Upper lobe of left lung (tissue), 6 donors: ENCODE data around the gene AGAP1. TPM values are rescaled to one million over a fixed set of nuclear protein-coding genes. Genes with fewer than 3 reads are reported as not detected.

Experiments
- ATAC-seq, 2 donors: fragments of 200-7000 bp; cut with Tn5 transposase; one replicate each; pipeline ENCODE4 v1.9.1; 2022; ENCODE audit warnings: mild to moderate bottlenecking in 2 of 2, moderate library complexity in 2 of 2; ENCODE audit not compliant: low FRiP score in 2 of 2
- DNase-seq, 2 donors: peaks; one replicate each; pipeline ENCODE4 v3.0.0-alpha.2; 2019 to 2020
- H3K27ac ChIP-seq, 4 donors: fragments of 200-600 bp; sonication (generic); one replicate each; pipeline ENCODE4 v1.5.1; 2016 to 2019
- H3K27me3 ChIP-seq, 4 donors: fragments of 200-600 bp; sonication (generic); one replicate each; pipeline ENCODE4 v1.5.1; 2017 to 2019
- H3K36me3 ChIP-seq, 4 donors: fragments of 200-600 bp; sonication (generic); one replicate each; pipeline ENCODE4 v1.5.1; 2016 to 2019
- H3K4me1 ChIP-seq, 4 donors: fragments of 200-600 bp; sonication (generic); one replicate each; pipeline ENCODE4 v1.5.1; 2018 to 2019
- H3K4me3 ChIP-seq, 4 donors: fragments of 200-600 bp; sonication (generic); one replicate each; pipeline ENCODE4 v1.5.1; 2017 to 2019; ENCODE audit warnings: mild to moderate bottlenecking in 2 of 4, moderate library complexity in 1 of 4
- H3K9me3 ChIP-seq, 4 donors: fragments of 200-600 bp; sonication (generic); one replicate each; pipeline ENCODE4 v1.5.1; 2018 to 2019
- CTCF ChIP-seq, 6 experiments: fragments of 450-650 bp in 4 of 6; fragments of 200-600 bp in 2 of 6; sonication (generic) in 2 of 6; IDR thresholded peaks; one replicate each; pipeline ENCODE4 v1.5.1; 2016 to 2019; ENCODE audit warnings: antibody characterized with exemption in 6 of 6
- EP300 ChIP-seq, 4 donors: sonication (generic); formaldehyde crosslinking; IDR thresholded peaks; one replicate each; pipeline ENCODE4 v1.5.1; 2017; ENCODE audit warnings: antibody characterized with exemption in 4 of 4, control low read depth in 2 of 4
- POLR2A ChIP-seq, 4 donors: fragments of 450-650 bp; IDR thresholded peaks; one replicate each; pipeline ENCODE4 v1.5.1; 2016 to 2017; ENCODE audit warnings: antibody characterized with exemption in 4 of 4, mild to moderate bottlenecking in 2 of 4
- POLR2AphosphoS5 ChIP-seq, 2 donors: sonication (generic); formaldehyde crosslinking; IDR thresholded peaks; one replicate each; pipeline ENCODE4 v1.5.1; 2017; ENCODE audit warnings: antibody characterized with exemption in 2 of 2
- WGBS, 2 donors: methylation state at CpG; one replicate each; pipeline ENCODE4 v1.1.5; 2017 to 2018; 5-methylcytosine and 5-hydroxymethylcytosine counted together
- total RNA-seq, 6 donors: library from RNA; depleted of rRNA in 4 of 6; stranded (reverse); fragments of >200 nt in 4 of 6; gene quantifications; one replicate each; pipeline versions ENCODE4 v1.1.0 to v1.2.1, GENCODE V29; 2016 to 2021
- donor health status: DM: no; HTN: no; CAD: no; lungs with moderate emphysema.
- donor health status: DM: no; HTN: yes; CAD: no; lungs with severe emphysema.

AGAP1 gene
- total RNA-seq, 6 donors from 2014 or later: 25.5 to 45.1 (median 30.7) TPM

- H3K4me1 ChIP-seq: no peaks in the 10 kb centered on the region
- H3K9me3 ChIP-seq: no peaks in the 10 kb centered on the region
- 92 to 97% methylated on average over 13 of the region's 13 CpGs for WGBS, 2 donors
- ATAC-seq (no peak), DNase-seq (no peak)
- peaks cover 0 to 5% (median 2%) of the 10 kb centered on the region in 4 donors for H3K36me3 ChIP-seq
- H3K27me3 ChIP-seq: no peaks in the 10 kb centered on the region
- no peak overlapping the region for H3K27ac ChIP-seq
- H3K4me3 ChIP-seq: no peak overlapping the region
- TF ChIP-seq POLR2AphosphoS5 (IDR thresholded peaks at IDR 0.05): no peak
- no peak for TF ChIP-seq CTCF (IDR thresholded peaks at IDR 0.05)
Observed at GRCh38 chr2:235954888-235955480, 461.1 kb downstream of the AGAP1 start.

GRCh38 chr2:235955664-235956063, 461.8 kb downstream of the AGAP1 start:
- DNase-seq (no peak), ATAC-seq (no peak)
- no peak for TF ChIP-seq CTCF (IDR thresholded peaks at IDR 0.05)
- TF ChIP-seq POLR2AphosphoS5 (IDR thresholded peaks at IDR 0.05): no peak
- no peak for TF ChIP-seq EP300 (IDR thresholded peaks at IDR 0.05)
- no peak for TF ChIP-seq POLR2A (IDR thresholded peaks at IDR 0.05)
- Histone ChIP-seq H3K4me1 (no peaks in the 10 kb centered on the region), H3K27ac (no peak overlapping the region), H3K27me3 (no peaks in the 10 kb centered on the region), H3K4me3 (no peak overlapping the region), H3K9me3 (no peaks in the 10 kb centered on the region), H3K36me3 (peaks cover 0 to 5% (median 2%) of the 10 kb centered on the region in 4 donors)
- WGBS, 2 donors: 76 to 98% methylated on average over 4 of the region's 4 CpGs

- TF ChIP-seq EP300 (IDR thresholded peaks at IDR 0.05) (no peak), CTCF (IDR thresholded peaks at IDR 0.05) (no peak), POLR2AphosphoS5 (IDR thresholded peaks at IDR 0.05) (no peak), POLR2A (IDR thresholded peaks at IDR 0.05) (no peak)
- WGBS, 2 donors: 91% methylated on average over 8 of the region's 8 CpGs
- Histone ChIP-seq H3K27me3 (no peaks in the 10 kb centered on the region), H3K27ac (no peak overlapping the region), H3K4me1 (no peaks in the 10 kb centered on the region), H3K9me3 (no peaks in the 10 kb centered on the region), H3K4me3 (no peak overlapping the region), H3K36me3 (peaks cover 0 to 7% (median 3%) of the 10 kb centered on the region in 4 donors)
- no peak for ATAC-seq
- no peak for DNase-seq
Observed at GRCh38 chr2:235956281-235956970, 462.6 kb downstream of the AGAP1 start.

GRCh38 chr2:235957251-235957650, 463.4 kb downstream of the AGAP1 start:
- H3K27ac ChIP-seq: no peak overlapping the region
- H3K9me3 ChIP-seq: no peaks in the 10 kb centered on the region
- no peak for TF ChIP-seq POLR2A (IDR thresholded peaks at IDR 0.05)
- no peak for TF ChIP-seq POLR2AphosphoS5 (IDR thresholded peaks at IDR 0.05)
- TF ChIP-seq CTCF (IDR thresholded peaks at IDR 0.05): no peak
- TF ChIP-seq EP300 (IDR thresholded peaks at IDR 0.05): no peak
- H3K36me3 ChIP-seq: peaks cover 0 to 7% (median 3%) of the 10 kb centered on the region in 4 donors
- H3K27me3 ChIP-seq: no peaks in the 10 kb centered on the region
- no peak for ATAC-seq
- no peak overlapping the region for H3K4me3 ChIP-seq
- H3K4me1 ChIP-seq: no peaks in the 10 kb centered on the region
- WGBS, 2 donors: 89 to 92% methylated on average over 9 of the region's 9 CpGs
- DNase-seq: no peak
